Measurements from ENCODE around the gene CALHM4.

DNA sequence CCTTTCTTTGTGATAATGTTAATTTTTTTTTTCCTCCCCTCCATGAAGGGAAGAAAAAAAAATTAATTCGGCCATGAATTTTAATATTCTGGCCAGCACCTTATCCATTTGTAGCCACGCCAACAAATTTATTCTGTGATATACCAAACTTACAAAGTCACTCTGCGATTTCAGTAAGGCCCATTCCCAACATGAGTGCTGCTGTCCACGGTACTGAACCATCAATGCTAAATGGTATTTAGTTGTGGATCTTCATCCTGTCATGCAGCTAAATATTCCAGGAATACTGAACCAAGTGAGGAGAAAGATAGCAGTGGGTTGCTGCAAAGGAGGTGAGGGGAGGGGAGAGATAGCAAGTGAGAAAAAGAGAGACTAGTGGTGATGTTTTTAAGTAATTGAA, 43.3 kb downstream of the CALHM4 start:
- TF ChIP-seq, protein P1, sequence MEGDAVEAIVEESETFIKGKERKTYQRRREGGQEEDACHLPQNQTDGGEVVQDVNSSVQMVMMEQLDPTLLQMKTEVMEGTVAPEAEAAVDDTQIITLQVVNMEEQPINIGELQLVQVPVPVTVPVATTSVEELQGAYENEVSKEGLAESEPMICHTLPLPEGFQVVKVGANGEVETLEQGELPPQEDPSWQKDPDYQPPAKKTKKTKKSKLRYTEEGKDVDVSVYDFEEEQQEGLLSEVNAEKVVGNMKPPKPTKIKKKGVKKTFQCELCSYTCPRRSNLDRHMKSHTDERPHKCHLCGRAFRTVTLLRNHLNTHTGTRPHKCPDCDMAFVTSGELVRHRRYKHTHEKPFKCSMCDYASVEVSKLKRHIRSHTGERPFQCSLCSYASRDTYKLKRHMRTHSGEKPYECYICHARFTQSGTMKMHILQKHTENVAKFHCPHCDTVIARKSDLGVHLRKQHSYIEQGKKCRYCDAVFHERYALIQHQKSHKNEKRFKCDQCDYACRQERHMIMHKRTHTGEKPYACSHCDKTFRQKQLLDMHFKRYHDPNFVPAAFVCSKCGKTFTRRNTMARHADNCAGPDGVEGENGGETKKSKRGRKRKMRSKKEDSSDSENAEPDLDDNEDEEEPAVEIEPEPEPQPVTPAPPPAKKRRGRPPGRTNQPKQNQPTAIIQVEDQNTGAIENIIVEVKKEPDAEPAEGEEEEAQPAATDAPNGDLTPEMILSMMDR (IDR thresholded peaks at IDR 0.05) = no peak
- TF ChIP-seq POLR2A (IDR thresholded peaks at IDR 0.05) = no peak
